Mammary epithelial cell (primary cell): ENCODE measurements around the gene PTPN22.

Source experiments
- CTCF ChIP-seq, 2 donors: IDR thresholded peaks in 1 of 2; conservative IDR thresholded peaks in 1 of 2; 2 replicates each; pipeline ENCODE4 v1.5.1; 2011 to 2012; ENCODE audit warnings: inconsistent platforms in 2 of 2, low read length in 2 of 2, mild to moderate bottlenecking in 2 of 2, control low read depth in 1 of 2, low read depth in 1 of 2; ENCODE audit not compliant: insufficient read depth in 1 of 2; ENCODE audit errors: extremely low read depth in 1 of 2
- EZH2 ChIP-seq: IDR thresholded peaks from 2 replicates; pipeline ENCODE4 v1.6.1; 2012; ENCODE audit warnings: low read length, inconsistent platforms, borderline replicate concordance

GRCh38 chr1:113770031-113770430 lies 101.5 kb downstream of the PTPN22 start:
- no peak for TF ChIP-seq CTCF (conservative IDR thresholded peaks at IDR 0.05 in 1 of 2, IDR thresholded peaks at IDR 0.05 in 1 of 2; ENCODE audit: extremely low read depth in 1 of 2, insufficient read depth in 1 of 2, low read depth in 1 of 2, low read length in 2 of 2)
- no peak for TF ChIP-seq EZH2
